Measurements from ENCODE around the gene FBRS.
A peak's percentile ranks its signal among the peaks of the same experiment; 100 is the strongest.
"Not testable (repeated sequence)": the region's sequence is repeated elsewhere in the genome, so short reads cannot be mapped to it uniquely, and the experiment has no call there.

The FBRS gene

DNA sequence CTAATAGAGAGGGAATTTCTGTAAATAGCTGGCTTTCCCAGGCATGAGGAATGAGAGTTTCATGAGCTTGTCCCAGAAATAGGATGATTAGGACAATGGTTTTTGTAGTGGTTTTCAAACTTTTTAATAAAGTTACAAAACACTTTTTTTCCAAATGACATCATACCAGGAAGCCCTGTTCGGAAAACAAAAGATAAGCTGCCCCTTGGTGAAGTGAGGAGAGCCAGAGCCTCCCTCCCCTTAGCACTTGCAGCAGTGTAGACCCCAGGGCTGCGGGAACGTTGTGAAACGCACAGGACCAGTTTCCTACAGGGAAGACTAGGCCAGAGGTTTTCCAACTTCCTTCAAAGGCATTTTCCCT, 7.6 kb downstream of the FBRS start:
- DNase-seq = no peak

- no peak for DNase-seq
Measured at GRCh38 chr16:30666681-30667080, 8.4 kb downstream of the FBRS start.

DNA sequence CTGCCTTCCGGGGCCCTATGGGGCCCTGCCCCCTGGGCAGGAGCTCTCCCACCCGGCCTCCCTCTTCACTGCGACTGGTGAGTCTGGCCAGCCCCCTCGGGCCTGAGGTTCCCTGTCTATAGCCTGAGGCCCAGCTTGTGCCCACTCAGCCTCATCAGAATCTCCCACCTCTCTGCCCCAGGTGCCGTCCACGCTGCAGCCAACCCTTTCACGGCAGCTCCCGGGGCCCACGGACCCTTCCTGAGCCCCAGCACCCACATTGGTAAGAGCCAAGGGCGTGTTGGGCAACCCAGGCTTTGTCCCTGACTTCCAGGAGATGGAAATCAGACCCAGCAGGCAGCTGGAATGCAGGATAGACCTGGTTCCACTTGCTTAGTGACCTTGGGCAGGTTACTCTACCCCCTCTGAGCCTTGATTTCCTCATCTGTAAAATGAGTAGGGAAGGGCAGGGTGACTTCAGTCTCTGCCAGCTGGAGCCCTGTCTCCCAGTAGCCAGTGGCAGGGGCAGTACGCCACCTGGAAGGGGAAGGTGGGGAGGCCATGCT, 9.2 kb downstream of the FBRS start:
- DNase-seq = no peak

DNA sequence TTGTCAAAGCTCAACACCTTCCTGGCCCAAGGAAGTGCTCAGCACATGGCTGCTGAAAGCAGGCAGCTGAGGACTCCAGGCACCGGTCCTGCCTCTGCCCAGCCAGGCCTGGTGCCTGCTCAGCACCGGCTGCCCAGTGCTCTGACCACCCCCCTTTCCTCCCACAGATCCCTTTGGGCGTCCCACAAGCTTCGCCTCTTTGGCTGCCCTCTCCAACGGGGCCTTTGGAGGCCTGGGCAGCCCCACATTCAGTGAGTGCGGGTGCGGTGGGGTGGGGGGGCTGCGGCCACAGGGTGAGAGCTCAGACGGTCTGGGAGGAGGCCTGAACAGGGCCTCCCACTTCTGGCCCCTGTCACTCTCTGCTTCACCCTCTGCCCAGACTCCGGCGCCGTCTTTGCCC, 10.2 kb downstream of the FBRS start:
- no peak for DNase-seq

- no peak for DNase-seq
Measured at GRCh38 chr16:30669026-30669902, 11.0 kb downstream of the FBRS start.

GRCh38 chr16:30669903-30670824, 11.9 kb downstream of the FBRS start:
- DNase-seq = no peak

- DNase-seq = no peak
Measured at GRCh38 chr16:30675143-30675542, 16.9 kb downstream of the FBRS start.

DNA sequence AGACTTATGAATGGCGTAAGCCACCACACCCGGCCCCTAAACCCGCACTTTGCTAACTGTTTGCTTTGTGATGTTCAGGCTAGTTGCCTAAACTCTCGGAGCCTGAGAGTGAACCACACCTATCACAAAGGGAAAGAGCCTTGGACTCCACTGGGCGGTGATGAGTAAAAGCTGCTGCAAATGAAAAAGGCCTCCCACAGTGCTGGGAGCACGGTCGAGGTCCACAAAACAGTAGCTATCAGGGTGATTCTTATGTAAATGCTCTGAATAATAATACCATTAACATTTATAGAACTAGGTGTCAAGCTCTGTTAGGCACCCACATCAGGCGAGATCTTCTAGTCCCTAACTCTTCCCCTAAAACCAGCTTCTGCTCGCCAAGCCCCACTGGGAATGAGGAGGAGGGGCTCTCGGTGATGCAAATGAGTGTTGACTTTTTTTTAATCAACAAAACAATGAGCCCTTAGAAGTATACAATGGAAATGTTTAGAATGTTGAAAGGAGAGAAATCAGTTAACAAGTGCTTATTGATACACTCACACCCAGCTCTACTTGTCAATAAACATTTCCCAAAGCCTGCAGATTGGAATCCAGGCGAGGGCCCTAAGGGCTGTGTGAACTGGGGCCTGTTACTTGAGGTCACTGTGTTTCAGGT, 19.8 kb downstream of the FBRS start:
- no peak for DNase-seq

DNA sequence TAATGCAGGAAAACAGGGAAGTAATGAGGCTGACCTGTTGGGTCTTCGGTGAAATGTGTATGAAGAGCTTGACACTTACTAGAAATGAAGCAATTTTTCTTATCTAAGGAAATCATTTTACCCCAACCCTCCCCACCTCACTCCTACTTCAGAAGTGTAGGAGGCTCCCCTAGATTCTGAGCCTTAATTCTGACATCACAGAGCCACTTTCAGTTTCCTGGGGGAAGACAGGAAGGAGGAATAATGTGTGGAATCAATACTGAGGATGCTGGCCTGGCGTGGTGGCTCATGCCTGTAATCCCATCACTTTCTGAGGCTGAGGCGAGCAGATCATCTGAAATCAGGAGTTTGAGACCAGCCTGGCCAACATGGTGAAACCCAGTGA, 20.3 kb downstream of the FBRS start:
- DNase-seq = no peak

- no peak for DNase-seq
Measured at GRCh38 chr16:30680326-30680725, 22.1 kb downstream of the FBRS start.

- no peak for DNase-seq
Measured at GRCh38 chr16:30688701-30689100, 30.5 kb downstream of the FBRS start.

- DNase-seq = no peak
Measured at GRCh38 chr16:30691907-30692306, 33.7 kb downstream of the FBRS start.

GRCh38 chr16:30692396-30693064, 34.3 kb downstream of the FBRS start:
- DNase-seq = no peak

- DNase-seq = no peak
Measured at GRCh38 chr16:30694926-30695693, 36.9 kb downstream of the FBRS start.

DNA sequence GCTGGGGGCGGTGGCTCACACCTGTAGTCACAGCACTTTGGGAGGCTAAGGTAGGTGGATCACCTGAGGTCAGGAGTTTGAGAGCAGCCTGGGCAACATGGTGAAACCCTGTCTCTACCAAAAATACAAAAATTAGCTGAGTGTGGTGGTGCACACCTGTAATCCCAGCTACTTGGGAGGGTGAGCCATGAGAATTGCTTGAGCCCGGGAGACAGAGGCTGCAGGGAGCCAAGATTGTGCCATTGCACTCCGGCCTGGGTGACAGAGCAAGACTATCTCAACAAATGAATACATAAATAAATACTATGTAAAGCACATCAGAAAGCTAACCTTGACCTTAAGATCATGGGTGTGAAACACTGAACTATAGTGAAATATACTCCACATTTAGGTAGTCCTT, 38.4 kb downstream of the FBRS start:
- not testable (repeated sequence) for DNase-seq

DNA sequence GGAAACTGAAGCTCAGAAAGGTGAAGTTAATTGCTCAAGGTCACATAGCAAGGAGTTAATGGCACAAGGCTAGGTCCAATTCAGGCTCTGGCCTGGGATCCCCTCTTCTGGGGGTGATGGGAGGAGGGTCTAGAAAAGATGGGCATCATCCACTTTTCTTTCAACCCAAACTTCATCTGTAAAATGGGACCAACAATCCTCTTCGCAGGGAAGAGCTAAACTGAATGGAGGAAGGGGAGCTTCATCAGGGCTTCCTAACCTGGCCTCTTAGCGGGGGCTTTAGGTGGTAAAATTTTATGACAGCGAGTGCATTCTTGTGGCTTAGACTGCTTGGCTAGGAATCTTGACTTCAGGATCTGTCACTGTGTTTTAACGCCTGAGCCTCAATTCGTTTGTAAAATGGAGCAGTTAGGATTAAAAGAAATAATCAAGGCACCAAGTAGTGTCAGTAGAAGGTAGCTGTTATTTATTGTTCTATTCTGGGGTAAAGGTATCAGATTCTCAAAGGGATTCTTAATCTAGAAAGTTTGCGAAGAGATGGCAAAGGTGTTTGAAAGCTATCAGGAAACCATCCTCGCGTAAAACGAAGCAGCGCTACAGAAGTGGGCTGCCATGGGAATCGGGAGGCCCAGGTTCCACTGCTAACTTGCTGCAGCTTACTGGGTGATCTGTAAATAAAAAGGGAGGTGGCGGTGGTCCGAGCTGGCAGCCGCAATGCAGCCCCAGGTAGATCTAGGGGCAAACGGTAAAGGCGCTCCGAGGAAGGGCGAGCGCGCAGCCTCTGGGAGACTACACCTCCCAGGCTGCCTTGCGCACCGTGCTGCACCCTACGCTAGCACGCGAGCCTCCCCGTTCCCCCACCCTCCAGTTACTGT, 39.3 kb downstream of the FBRS start:
- no peak for DNase-seq

DNA sequence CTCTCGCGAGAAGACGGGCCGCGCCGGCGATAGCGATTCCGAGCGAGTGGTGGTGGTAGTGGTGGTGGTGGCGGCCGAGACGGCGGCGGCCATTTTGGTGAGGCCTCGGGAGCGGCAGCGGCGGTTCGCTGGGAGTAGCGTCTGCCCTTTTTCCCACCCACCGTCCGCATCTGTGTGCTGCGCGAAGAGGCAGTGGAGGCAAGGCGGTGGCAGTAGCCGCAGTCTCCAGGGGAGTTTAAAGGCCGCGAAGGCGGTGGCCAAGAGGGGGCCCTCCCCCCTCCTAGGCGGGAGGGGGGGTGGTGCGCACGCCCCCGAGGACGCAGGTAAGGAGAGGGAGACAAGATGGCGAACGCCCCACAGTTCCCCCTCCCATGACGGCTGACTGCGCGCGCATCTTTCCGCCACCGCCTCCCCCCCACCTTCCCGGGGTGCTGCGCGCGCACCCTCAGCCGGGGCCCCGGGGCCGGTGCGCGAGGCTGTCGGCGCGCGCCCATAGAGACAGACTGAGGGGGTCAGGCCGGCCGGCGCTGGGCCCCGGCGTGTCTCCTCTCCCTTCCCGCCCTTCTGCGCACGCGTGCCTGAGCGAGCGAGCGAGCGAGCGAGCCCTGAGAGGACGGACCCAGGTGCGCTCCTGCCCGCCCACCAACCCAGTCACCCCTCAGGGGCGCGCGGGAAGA, 40.0 kb downstream of the FBRS start:
- peak; percentile 99 for DNase-seq

GRCh38 chr16:30698816-30699614, 40.8 kb downstream of the FBRS start, which contains the start of gene SRCAP:
SRCAP (plus strand) TSS chr16:30699171; CDS start chr16:30700825, 1,654 bp downstream.
- peak; percentile 82 for DNase-seq

- DNase-seq = no peak
Measured at GRCh38 chr16:30699615-30700099, 41.4 kb downstream of the FBRS start.
